ENCODE data around the gene MDFIC2.

MDFIC2 gene

DNA sequence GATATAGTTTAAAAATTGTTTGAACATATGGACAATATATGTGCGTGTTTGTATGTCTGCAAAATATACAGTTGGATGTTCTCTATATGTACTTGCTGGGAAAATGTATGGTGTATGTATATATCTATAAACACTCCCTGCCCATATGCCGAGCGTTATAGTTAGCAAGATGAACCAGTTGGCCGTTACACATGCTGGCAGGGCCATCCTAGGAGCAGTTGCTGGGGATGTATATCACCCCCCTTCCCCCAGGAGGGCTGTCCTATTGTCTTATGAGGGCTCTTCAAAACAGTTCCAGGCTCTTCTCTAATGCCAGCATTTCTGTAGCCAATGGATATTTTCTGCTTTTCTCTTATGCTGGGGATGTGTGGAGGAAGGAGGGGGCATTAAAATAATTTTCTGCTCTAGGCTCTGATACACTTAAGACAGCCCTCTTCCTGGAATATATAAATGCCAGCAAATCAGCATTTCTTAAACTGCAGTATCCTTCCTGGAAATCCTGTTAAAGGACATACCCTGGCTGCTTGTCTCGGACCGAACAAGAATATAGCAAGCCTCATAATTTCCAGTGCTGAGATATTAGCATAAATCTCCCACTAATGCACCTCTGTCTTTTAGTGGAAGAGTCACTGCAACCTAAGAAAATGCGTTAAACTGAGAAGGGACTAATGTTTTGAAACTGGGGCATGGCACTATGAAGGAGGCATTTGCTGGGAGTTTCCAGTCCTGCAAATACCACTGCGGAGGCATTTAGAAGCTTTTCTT, 134.4 kb downstream of the MDFIC2 start:
- DNase-seq: no peak

DNA sequence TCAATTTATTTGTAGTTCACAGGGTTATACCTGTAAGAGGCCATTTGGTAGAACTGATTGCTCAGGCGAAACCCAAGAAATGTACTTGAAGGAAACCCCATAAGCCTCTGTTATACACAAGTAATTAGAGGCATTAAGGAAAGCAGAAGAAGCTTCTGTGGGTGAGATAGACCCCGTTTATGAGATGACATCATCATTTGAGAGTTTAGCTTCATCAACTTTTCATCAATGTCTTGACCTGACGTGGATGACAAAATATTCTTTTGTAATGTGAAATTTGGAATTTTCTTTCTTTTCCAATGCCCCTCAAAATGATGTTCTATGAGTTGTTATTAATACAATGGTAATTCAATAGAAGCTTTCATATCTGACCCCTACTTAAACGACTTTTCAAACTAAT, 136.2 kb downstream of the MDFIC2 start:
- DNase-seq: no peak

DNA sequence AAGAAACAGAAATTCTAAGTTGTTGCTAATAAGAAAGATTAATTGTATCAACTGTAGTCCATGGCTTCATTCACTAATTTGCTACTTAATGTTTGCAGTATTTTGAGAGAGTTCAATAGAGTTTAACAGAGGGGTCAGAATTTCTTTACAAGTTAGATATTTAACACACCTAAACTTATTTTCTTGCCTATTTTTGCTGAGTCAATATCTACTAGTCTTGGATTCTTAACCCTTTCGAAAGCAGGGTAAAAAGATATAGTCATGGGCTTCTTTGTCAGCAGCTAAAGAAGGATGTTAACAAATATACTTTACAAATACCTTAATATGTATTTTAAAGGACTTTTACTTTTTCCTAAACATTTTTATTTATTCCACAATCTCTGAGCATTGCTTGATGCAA, 155.6 kb downstream of the MDFIC2 start:
- no peak for DNase-seq

DNA sequence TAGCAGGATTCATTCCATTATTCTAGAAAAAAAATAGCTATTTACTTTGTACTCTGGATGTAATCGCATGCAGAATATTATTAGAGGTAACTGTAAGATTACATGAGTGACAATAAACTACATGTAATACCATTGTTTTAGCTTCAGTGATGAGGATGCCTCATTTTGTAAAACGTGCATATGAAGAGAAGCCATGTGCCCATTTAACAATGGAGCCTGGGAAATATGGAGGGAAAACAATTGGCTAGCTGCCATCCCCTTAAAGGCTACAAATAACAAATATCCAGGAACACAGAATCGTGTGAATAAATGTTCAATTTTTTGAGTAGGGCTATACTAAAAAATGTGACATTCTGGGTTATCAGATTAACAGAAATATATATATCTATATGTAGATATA, 161.8 kb downstream of the MDFIC2 start:
- no peak for DNase-seq

DNA sequence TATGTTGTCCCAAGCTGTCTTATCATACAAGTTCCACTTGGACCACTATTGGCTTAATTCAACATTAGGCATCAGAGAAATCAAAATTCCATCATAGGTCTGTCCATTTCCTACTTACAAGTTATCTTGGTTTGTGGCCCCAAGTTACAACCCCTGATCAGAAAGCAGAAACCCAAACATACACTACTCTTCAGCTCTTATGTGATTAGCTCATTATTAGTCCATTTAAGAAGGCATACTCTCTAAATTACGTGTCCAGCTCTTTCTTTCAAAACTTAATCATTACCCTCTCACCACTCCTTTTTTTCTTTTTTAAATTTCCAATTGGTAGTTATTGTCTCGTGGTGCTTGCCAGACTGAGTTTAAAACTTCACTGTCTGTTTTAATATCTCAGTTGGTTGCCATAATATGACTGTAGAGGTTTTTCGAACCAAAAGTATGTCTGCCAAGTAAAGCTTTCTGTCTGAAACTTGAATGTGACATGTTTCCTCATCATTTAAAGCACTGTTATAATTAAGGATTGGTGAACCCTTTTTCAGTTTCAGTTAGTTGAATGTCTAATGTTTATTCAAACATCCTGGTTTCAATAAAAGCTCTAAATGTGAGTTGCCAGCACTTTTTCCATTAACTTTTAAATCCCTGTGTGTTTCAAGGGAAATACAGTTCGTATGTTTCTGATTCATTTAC, 162.6 kb downstream of the MDFIC2 start:
- no peak for DNase-seq

Data from inflammatory macrophage treated with lipopolysaccharide for 1 hour (primary cell).